IMR-90 (cell line): ENCODE results near the gene SH3RF1. TPM values are rescaled to one million over a fixed set of nuclear protein-coding genes. Genes with fewer than 3 reads are reported as not detected.

ENCODE experiments used
- ATAC-seq: fragments of 200-7000 bp; cut with Tn5 transposase; 2 replicates; pipeline ENCODE4 v1.9.1; 2020; ENCODE audit warnings: low read depth, mild to moderate bottlenecking, moderate library complexity
- BruUV-seq: library from RNA; stranded (reverse); fragments of 400-500 nt; replicated peaks from 2 replicates; lab custom pipeline; 2021; lab: Mats Ljungman, UMichigan
- CTCF ChIA-PET: fragments of 300-600 bp; formaldehyde crosslinking; extraction: SDS; loops from one replicate; lab custom pipeline; 2021; ENCODE audit warnings: antibody characterized with exemption; lab: Yijun Ruan, JAX
- POLR2A ChIA-PET: fragments of 300-600 bp; sonication (Branson Sonifier 250); formaldehyde crosslinking; loops from one replicate; lab custom pipeline; 2022; ENCODE audit warnings: antibody characterized with exemption; ENCODE audit not compliant: unreplicated experiment; lab: Charles Lee
- DNase-seq: peaks from one replicate; pipeline ENCODE4 v3.0.0; 2013
- H2AFZ ChIP-seq: replicated peaks from 2 replicates; pipeline ENCODE3; 2013; ENCODE audit warnings: low read length, mild to moderate bottlenecking; ENCODE audit not compliant: poor library complexity
- H2AK5ac ChIP-seq: 2 replicates; pipeline ENCODE4 v1.6.1; 2013; ENCODE audit warnings: low read depth, low read length, inconsistent platforms
- H2AK9ac ChIP-seq: replicated peaks from 2 replicates; pipeline ENCODE3; 2013; ENCODE audit warnings: mild to moderate bottlenecking, low read depth, low read length, moderate library complexity; ENCODE audit not compliant: poor library complexity
- H2BK120ac ChIP-seq: 2 replicates; pipeline ENCODE4 v1.6.1; 2013; ENCODE audit warnings: low read depth, low read length, inconsistent platforms
- H2BK15ac ChIP-seq: 3 replicates; pipeline ENCODE4 v1.6.1; 2013; ENCODE audit warnings: low read depth, low read length, inconsistent platforms
- H2BK20ac ChIP-seq: 2 replicates; pipeline ENCODE4 v1.6.1; 2013; ENCODE audit warnings: low read depth, mild to moderate bottlenecking, inconsistent platforms, low read length, moderate library complexity
- H2BK5ac ChIP-seq: 2 replicates; pipeline ENCODE4 v1.6.1; 2013; ENCODE audit warnings: mild to moderate bottlenecking, low read depth, low read length, inconsistent platforms; ENCODE audit not compliant: poor library complexity, severe bottlenecking
- H3K14ac ChIP-seq: replicated peaks from 2 replicates; pipeline ENCODE4 v1.6.1; 2013; ENCODE audit warnings: low read depth, low read length, inconsistent platforms
- H3K18ac ChIP-seq: 2 replicates; pipeline ENCODE4 v1.6.1; 2013; ENCODE audit warnings: low read depth, low read length, control low read depth
- H3K23ac ChIP-seq: 2 replicates; pipeline ENCODE4 v1.6.1; 2013; ENCODE audit warnings: low read depth, low read length, inconsistent platforms
- H3K27ac ChIP-seq: 2 replicates; pipeline ENCODE4 v1.5.1; 2013; ENCODE audit warnings: mild to moderate bottlenecking, control low read depth, low read length; ENCODE audit not compliant: insufficient read depth
- H3K27me3 ChIP-seq: 2 replicates; pipeline ENCODE4 v1.6.1; 2013; ENCODE audit warnings: low read length; ENCODE audit not compliant: control insufficient read depth, insufficient read depth
- H3K36me3 ChIP-seq: 2 replicates; pipeline ENCODE4 v1.6.1; 2013; ENCODE audit warnings: low read length, mixed read lengths; ENCODE audit not compliant: control insufficient read depth, insufficient read depth
- H3K4ac ChIP-seq: 2 replicates; pipeline ENCODE4 v1.6.1; 2013; ENCODE audit warnings: low read depth, low read length, inconsistent platforms
- H3K4me1 ChIP-seq: 2 replicates; pipeline ENCODE4 v1.6.1; 2013; ENCODE audit warnings: low read length, mixed read lengths; ENCODE audit not compliant: control insufficient read depth, insufficient read depth
- H3K4me2 ChIP-seq: 2 replicates; pipeline ENCODE4 v1.6.1; 2013; ENCODE audit warnings: low read depth, mild to moderate bottlenecking, control low read depth, low read length, moderate library complexity
- H3K4me3 ChIP-seq: 2 replicates; pipeline ENCODE4 v1.5.1; 2013; ENCODE audit warnings: low read depth, mild to moderate bottlenecking, control low read depth, low read length, moderate library complexity; ENCODE audit not compliant: insufficient read depth
- H3K56ac ChIP-seq: 2 replicates; pipeline ENCODE4 v1.6.1; 2013; ENCODE audit warnings: low read length, inconsistent platforms; ENCODE audit not compliant: insufficient read depth; ENCODE audit errors: extremely low read depth
- H3K79me1 ChIP-seq, 2 experiments: 2 replicates each; pipeline ENCODE4 v1.6.1; 2013; ENCODE audit warnings: low read length in 2 of 2, inconsistent platforms in 1 of 2, low read depth in 1 of 2
- H3K9ac ChIP-seq: 2 replicates; pipeline ENCODE4 v1.6.1; 2013; ENCODE audit warnings: low read depth, low read length, control low read depth
- H3K9me1 ChIP-seq: 2 replicates; pipeline ENCODE4 v1.6.1; 2013; ENCODE audit warnings: low read length, inconsistent platforms; ENCODE audit not compliant: insufficient read depth
- H3K9me3 ChIP-seq: 2 replicates; pipeline ENCODE4 v1.6.1; 2013; ENCODE audit warnings: low read length; ENCODE audit not compliant: control insufficient read depth, insufficient read depth
- H4K20me1 ChIP-seq: 2 replicates; pipeline ENCODE4 v1.6.1; 2013; ENCODE audit warnings: low read length, inconsistent platforms; ENCODE audit not compliant: insufficient read depth
- H4K5ac ChIP-seq: 2 replicates; pipeline ENCODE4 v1.6.1; 2013; ENCODE audit warnings: mild to moderate bottlenecking, low read depth, low read length, control low read depth
- H4K8ac ChIP-seq, 2 experiments: 2 replicates each; pipeline ENCODE4 v1.6.1; 2013; ENCODE audit warnings: low read depth in 2 of 2, low read length in 2 of 2, control low read depth in 1 of 2, inconsistent platforms in 1 of 2
- H4K91ac ChIP-seq: 2 replicates; pipeline ENCODE4 v1.6.1; 2013; ENCODE audit warnings: low read depth, low read length, inconsistent platforms; ENCODE audit not compliant: insufficient read depth
- BHLHE40 ChIP-seq: fragments of 150-350 bp; IDR thresholded peaks from 2 replicates; pipeline ENCODE4 v1.6.1; 2016; ENCODE audit warnings: mild to moderate bottlenecking, low read depth, low read length
- CHD1 ChIP-seq: IDR thresholded peaks from 2 replicates; pipeline ENCODE4 v1.6.1; 2012; ENCODE audit warnings: low read depth, low read length, improper control_type of control experiment
- ELK1 ChIP-seq: fragments of 150-350 bp; IDR thresholded peaks from 2 replicates; pipeline ENCODE4 v1.6.1; 2016; ENCODE audit warnings: low read depth, mild to moderate bottlenecking, low read length, moderate library complexity, borderline replicate concordance
- FOS ChIP-seq: fragments of 150-350 bp; IDR thresholded peaks from 2 replicates; pipeline ENCODE4 v1.6.1; 2016; ENCODE audit warnings: low read depth, low read length
- MAFK ChIP-seq: IDR thresholded peaks from 2 replicates; pipeline ENCODE4 v1.6.1; 2012; ENCODE audit warnings: low read depth, low read length, improper control_type of control experiment
- MAZ ChIP-seq: IDR thresholded peaks from 2 replicates; pipeline ENCODE4 v1.6.1; 2012; ENCODE audit warnings: low read depth, mild to moderate bottlenecking, low read length, improper control_type of control experiment, moderate library complexity, borderline replicate concordance
- MXI1 ChIP-seq: IDR thresholded peaks from 2 replicates; pipeline ENCODE4 v1.6.1; 2012; ENCODE audit warnings: low read depth, mild to moderate bottlenecking, low read length, moderate library complexity, borderline replicate concordance
- NFE2L2 ChIP-seq: fragments of 150-350 bp; IDR thresholded peaks from 2 replicates; pipeline ENCODE4 v1.6.1; 2016; ENCODE audit warnings: low read depth, mild to moderate bottlenecking, low read length
- POLR2A ChIP-seq: IDR thresholded peaks from 2 replicates; pipeline ENCODE4 v1.6.1; 2012; ENCODE audit warnings: mild to moderate bottlenecking, low read depth, low read length
- RAD21 ChIP-seq: IDR thresholded peaks from 2 replicates; pipeline ENCODE4 v1.6.1; 2012; ENCODE audit warnings: low read length, improper control_type of control experiment
- RCOR1 ChIP-seq: IDR thresholded peaks from 2 replicates; pipeline ENCODE4 v1.6.1; 2012; ENCODE audit warnings: mild to moderate bottlenecking, low read length, improper control_type of control experiment; ENCODE audit not compliant: insufficient replicate concordance
- RFX5 ChIP-seq: IDR thresholded peaks from 2 replicates; pipeline ENCODE4 v1.8.0; 2012; ENCODE audit warnings: low read depth, mild to moderate bottlenecking, low read length, moderate library complexity
- WGBS, 2 experiments: methylation state at CpG; one replicate each; pipeline versions ENCODE4 v1.1.5 to v1.1.7; 2013; ENCODE audit warnings: missing lambda C conversion rate in 2 of 2; ENCODE audit not compliant: insufficient read length in 1 of 2; ENCODE audit errors: extremely low coverage in 2 of 2; 5-methylcytosine and 5-hydroxymethylcytosine counted together
- dilution Hi-C: fragments of 300-500 bp; cut with HindIII; formaldehyde crosslinking; loops from one replicate; pipeline ENCODE4 v1.14.3; 2018; ENCODE audit warnings: low sequenced_read_pairs; ENCODE audit not compliant: unreplicated experiment
- in situ Hi-C: fragments of 300-500 bp; cut with MboI; formaldehyde crosslinking; loops from 3 replicates; pipeline ENCODE4 v1.14.3; 2019; ENCODE audit warnings: low sequenced_read_pairs, inconsistent platforms, mixed read lengths
- intact Hi-C: fragments of 100-400 bp; cut with micrococcal nuclease; formaldehyde crosslinking; loops from 2 replicates; pipeline ENCODE4 v1.10.0; 2022
- polyA plus RNA-seq, 3 experiments: library from polyadenylated mRNA; depleted of rRNA; stranded (reverse); fragments of >200 nt; gene quantifications; 2 replicates each; pipeline ENCODE4 v1.2.3, GENCODE V29; 2012; ENCODE audit warnings: low replicate concordance in 1 of 3
- total RNA-seq: library from RNA; depleted of rRNA; stranded (reverse); fragments of >200 nt; gene quantifications from 2 replicates; pipeline ENCODE4 v1.2.3, GENCODE V29; 2012
- TF ChIP-seq, protein P1 (sequence below): conservative IDR thresholded peaks from 2 replicates; pipeline ENCODE4 v1.5.1; 2012; ENCODE audit warnings: mild to moderate bottlenecking, low read depth, low read length, improper control_type of control experiment
- TF ChIP-seq, protein P2 (sequence below): fragments of 150-350 bp; IDR thresholded peaks from 2 replicates; pipeline ENCODE4 v1.6.1; 2017; ENCODE audit warnings: mild to moderate bottlenecking, antibody characterized with exemption, low read length, low read depth

SH3RF1 gene
- total and polyA plus RNA-seq, 2 of the 4 experiments (the other 2 are of a cell fraction): 22.0 to 29.8 TPM

- H3K9ac ChIP-seq: no peak overlapping the region
- no peak overlapping the region for H2BK5ac ChIP-seq
- no peak overlapping the region for H4K5ac ChIP-seq
- no peak overlapping the region for H3K56ac ChIP-seq
- no peak overlapping the region for H3K4me3 ChIP-seq
- no peaks in the 10 kb centered on the region for H3K9me3 ChIP-seq
- no peak overlapping the region for H2BK15ac ChIP-seq
- no peak overlapping the region for H3K23ac ChIP-seq
- no peak overlapping the region for H2AK5ac ChIP-seq
- H2BK20ac ChIP-seq: no peak overlapping the region
- no peak overlapping the region for H3K4ac ChIP-seq
- H4K8ac ChIP-seq: no peak overlapping the region
- no peak for TF ChIP-seq RCOR1
- no peak for TF ChIP-seq MXI1
- TF ChIP-seq, protein P1, sequence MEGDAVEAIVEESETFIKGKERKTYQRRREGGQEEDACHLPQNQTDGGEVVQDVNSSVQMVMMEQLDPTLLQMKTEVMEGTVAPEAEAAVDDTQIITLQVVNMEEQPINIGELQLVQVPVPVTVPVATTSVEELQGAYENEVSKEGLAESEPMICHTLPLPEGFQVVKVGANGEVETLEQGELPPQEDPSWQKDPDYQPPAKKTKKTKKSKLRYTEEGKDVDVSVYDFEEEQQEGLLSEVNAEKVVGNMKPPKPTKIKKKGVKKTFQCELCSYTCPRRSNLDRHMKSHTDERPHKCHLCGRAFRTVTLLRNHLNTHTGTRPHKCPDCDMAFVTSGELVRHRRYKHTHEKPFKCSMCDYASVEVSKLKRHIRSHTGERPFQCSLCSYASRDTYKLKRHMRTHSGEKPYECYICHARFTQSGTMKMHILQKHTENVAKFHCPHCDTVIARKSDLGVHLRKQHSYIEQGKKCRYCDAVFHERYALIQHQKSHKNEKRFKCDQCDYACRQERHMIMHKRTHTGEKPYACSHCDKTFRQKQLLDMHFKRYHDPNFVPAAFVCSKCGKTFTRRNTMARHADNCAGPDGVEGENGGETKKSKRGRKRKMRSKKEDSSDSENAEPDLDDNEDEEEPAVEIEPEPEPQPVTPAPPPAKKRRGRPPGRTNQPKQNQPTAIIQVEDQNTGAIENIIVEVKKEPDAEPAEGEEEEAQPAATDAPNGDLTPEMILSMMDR: no peak
- TF ChIP-seq FOS: no peak
- TF ChIP-seq RAD21: no peak
- TF ChIP-seq BHLHE40: no peak
- no peak for TF ChIP-seq ELK1
- TF ChIP-seq MAFK: no peak
- no peak for TF ChIP-seq NFE2L2
- no peak for TF ChIP-seq POLR2A
- TF ChIP-seq MAZ: no peak
- TF ChIP-seq RFX5: no peak
- TF ChIP-seq, protein P2, sequence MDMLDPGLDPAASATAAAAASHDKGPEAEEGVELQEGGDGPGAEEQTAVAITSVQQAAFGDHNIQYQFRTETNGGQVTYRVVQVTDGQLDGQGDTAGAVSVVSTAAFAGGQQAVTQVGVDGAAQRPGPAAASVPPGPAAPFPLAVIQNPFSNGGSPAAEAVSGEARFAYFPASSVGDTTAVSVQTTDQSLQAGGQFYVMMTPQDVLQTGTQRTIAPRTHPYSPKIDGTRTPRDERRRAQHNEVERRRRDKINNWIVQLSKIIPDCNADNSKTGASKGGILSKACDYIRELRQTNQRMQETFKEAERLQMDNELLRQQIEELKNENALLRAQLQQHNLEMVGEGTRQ: no peak
- TF ChIP-seq CHD1: no peak
- H3K36me3 ChIP-seq: peaks cover 18% of the 10 kb centered on the region
- H3K4me1 ChIP-seq: peaks cover 22% of the 10 kb centered on the region
- H2AK9ac ChIP-seq: no peak overlapping the region
- H3K14ac ChIP-seq: no peak overlapping the region
- WGBS, 2 experiments: no CpG with 5 or more reads among the region's 3 CpGs
- no peaks in the 10 kb centered on the region for H3K27me3 ChIP-seq
- H3K4me2 ChIP-seq: no peak overlapping the region
- H3K9me1 ChIP-seq: peaks cover 23% of the 10 kb centered on the region
- in situ Hi-C loops: no loop called here
- H2AFZ ChIP-seq: no peak overlapping the region
- H3K27ac ChIP-seq: no peak overlapping the region
- POLR2A ChIA-PET: no interaction called here
- intact Hi-C loops: loop anchor here (5.0 kb wide), 2 partner anchors 107 to 197 kb away; partner anchors contain the start of gene CBR4
- DNase-seq: no peak
- no peak overlapping the region for H2BK120ac ChIP-seq
- no peak for ATAC-seq
- H3K18ac ChIP-seq: no peak overlapping the region
- BruUV-seq: no TSS peak
- dilution Hi-C loops: no loop called here
- H3K79me1 ChIP-seq: peaks cover 9 to 40% of the 10 kb centered on the region in 2 experiments
- peaks cover 8% of the 10 kb centered on the region; the same call in 1 of the 2 replicates for H4K20me1 ChIP-seq
- CTCF ChIA-PET: interaction anchor here (1.1 kb wide), 1 partner anchor 11 kb away, joined by 3 read pairs; no protein-coding TSS in a partner anchor
- H4K91ac ChIP-seq: no peak overlapping the region
Observed at GRCh38 chr4:169119536-169119935, 151.2 kb downstream of the SH3RF1 start.
